COLO668 (cell line): ENCODE data around the gene CLRN1.
"Not testable (repeated sequence)": the region's sequence is repeated elsewhere in the genome, so short reads cannot be mapped to it uniquely, and the experiment has no call there.

ENCODE experiments used
- DNase-seq: peaks from one replicate; lab custom pipeline; 2025; ENCODE audit not compliant: unreplicated experiment; lab: John Stamatoyannopoulos, UW

Gene CLRN1, protein sequence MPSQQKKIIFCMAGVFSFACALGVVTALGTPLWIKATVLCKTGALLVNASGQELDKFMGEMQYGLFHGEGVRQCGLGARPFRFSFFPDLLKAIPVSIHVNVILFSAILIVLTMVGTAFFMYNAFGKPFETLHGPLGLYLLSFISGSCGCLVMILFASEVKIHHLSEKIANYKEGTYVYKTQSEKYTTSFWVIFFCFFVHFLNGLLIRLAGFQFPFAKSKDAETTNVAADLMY

DNA sequence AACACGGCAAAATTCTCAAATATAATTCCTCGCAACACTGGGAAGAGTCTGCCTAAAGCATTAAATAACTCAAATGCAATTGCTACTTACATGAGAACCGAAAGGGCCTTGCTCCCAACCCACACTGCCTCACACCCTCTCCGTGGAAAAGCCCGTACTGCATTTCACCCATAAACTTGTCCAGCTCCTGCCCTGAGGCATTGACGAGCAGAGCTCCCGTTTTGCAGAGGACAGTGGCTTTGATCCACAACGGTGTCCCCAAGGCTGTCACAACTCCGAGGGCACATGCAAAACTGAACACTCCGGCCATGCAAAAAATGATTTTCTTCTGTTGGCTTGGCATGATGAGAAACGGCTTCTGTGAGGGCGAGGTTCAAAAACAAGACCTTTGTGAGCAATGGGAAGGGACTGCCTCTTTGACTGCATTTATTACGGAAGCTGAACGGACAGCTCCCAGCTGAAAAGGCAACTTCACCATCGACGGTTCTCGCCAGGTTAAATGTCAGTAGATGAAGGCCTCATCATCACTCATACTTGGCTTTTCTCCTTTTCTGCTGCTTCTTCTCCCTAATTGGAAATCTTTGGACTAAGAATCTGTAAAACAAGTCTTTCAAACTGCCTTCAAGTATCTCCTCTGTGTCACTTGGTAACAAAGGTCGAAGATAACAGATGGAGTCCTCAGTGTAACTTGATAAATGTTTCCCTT, at the start of gene CLRN1:
CLRN1 (minus strand) TSS at position 362 of the 706 bp plus-strand sequence; CDS start at position 343, 19 bp downstream.
- DNase-seq: no peak

DNA sequence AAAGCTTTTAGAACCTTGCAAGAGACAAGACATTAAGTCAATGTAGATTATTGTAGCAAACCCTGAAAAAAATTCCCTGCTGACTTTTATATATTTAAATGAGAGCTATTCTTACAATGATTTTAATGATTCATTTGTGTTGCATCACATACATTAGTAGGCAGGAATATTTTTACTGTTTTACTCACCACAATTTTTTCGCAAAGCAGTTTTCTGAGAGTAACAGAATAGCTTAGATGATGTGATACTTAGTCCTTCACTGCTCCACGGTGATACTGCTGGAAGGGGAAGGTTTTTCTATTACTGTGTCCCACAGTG, 43.9 kb upstream of the CLRN1 start:
- no peak for DNase-seq

DNA sequence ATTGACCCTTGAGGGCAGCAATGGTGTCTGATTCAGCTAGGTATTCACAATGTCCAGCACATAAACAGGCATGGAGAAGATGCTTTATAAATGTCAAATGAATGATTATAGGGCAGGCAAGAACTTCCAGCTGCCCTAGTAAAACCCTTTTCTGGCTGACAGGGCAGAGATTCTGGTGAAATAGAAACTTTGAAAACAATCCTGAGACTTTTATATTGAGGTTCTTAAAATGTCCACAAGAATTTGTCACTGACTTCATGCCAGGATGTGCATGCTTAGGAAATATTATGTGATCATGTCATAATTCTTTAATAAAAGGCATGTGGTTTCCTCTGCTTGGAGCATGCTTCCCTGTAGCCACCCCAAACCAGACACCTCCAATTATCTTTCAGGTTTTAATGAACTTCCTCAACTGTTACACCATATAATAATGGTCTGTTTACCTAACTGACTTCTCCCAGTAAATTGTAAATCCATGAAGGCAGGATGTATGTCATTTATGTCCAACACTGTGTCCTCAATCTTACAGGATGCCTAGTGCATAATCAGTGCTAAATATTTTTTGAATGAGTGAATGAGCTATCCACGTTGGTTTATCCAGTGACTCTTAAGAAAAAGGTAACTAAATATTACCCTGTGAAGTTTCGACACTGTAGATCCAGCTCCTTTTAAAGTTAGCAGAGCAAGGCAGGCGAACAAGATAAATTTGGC, 43.4 kb upstream of the CLRN1 start:
- no peak for DNase-seq

DNA sequence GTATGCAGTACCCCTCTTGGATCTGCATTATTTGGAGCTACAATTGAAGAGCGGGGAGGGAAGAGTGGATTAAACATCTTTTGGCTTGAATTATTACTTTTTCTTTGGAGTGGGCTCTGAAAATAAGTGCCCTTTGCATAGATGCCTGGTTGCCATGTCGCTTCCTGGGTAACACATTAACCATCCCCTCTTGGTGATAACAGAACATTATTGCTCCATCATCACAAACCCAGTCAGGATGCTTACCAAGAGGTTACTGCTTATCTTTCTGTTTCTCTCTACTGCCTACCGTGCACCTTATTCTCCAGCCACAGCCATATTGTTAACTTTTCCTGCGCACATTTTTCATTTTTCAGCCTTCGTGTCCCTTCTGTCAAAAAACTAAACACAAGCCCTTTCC, 42.7 kb upstream of the CLRN1 start:
- no peak for DNase-seq

DNA sequence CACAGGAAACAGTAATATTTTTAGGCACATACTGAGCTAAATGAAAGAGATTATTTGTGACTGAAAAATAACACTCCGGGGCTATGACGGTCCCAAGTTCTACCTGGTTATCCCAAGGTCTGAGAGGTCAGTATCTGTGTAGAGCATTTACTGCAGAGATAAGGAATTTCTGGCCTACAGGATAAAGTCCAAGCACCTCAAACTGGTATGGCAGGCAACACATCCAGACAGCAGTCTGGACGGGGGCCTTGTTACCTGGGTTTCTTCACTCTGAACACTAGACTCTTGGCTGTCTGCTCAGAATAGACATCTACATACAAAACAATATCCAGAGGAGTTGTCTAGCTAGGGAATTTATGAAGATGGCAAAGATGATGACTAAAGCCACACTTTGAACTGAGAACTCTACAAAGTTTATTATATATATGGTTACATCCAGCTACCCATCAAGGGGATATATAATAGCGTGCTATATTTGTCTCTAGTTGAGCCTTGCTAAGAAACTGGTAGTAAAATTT, 42.0 kb upstream of the CLRN1 start:
- no peak for DNase-seq

DNA sequence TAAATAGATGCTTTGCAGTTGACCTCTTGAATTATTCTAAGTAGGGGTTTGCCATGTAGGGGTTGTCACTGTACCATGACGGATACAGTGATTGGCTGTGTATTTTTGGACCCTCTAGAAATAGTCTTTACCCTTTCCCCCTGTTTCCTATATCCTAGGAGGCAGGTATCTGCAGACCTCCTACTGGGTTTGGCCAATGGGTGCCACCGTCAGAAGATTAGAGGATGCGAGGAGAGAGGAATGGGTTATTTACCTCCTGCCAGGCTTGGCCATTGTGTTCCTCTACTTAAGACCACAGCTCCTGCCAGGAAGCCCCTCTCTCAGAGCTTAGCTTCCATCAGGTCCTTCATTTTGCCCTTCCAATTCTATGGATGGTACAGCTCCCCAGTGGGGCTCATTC, 40.2 kb upstream of the CLRN1 start:
- no peak for DNase-seq

DNA sequence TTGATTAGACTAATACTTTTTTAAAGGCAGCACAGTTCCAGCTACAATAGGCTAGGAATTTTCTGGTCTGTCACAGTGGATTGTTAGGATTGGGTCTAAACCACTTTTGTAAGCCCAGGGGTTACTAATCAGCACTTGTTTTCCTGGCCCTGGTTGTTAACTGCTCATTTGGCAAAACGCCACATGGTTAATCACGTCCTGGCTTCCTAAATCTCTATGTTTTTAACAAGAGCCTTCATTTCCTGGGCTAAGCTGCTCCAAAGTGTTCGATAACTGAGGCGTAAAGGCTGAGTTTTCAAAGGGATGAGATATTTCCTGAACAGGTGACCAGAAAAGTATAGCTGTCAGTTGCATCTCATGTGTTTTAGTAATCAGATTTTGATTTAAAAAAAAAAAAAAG, 38.9 kb upstream of the CLRN1 start:
- DNase-seq: no peak

DNA sequence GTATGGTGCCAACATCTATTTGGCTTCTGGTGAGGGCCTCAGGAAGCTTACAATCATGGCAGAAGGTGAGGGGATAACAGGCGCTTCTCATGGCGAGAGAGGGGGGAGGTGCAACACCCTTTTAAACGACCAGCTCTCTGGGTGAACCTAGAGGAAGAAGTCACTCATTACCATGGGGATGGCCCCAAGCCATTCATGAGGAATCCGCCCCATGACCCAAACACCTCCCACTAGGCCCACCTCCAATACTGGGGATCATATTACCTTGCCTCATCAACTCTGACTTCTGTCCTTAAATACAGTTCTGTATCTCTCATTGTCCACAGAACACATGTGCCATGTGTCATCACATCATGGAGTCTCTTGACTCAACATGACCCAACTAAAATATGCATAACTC, 37.5 kb upstream of the CLRN1 start:
- DNase-seq: no peak

DNA sequence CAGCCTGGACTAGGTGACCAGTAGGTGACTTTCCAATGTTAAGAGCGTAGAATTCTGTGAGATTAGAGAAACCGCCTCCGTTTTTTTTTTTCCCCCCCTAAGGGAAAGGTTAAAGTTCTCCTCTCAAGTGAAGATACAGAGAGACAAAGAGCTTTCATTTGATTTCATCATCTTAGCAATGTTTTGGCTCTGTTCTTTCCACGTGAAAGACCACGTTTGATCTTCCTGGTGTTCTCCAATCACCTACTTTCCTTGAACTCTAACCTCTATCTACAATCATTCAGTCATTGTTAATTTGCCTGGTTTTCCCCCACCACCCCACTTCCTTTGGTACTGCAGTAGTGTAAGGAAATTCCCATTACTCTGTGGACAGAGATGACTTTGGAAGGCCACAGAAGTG, 36.9 kb upstream of the CLRN1 start:
- DNase-seq: no peak

DNA sequence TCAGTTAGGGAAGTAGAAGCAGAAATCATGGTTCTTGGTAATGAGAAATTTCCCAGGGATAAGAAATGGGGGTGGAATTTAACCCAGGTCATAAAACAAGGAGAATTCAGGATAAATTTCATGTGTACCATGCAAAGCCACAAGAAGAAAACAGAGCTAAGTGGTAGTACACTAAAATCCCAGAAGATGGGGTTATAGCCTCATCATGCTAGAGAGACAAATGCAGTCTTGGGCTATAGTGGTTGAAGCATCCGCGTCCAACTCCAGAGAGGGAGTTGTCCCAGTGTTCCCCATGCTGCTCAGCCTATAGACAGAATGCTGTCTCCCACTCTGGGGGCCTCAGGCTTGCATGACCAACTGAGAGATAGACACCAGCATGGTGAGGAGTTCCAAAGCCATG, 36.2 kb upstream of the CLRN1 start:
- no peak for DNase-seq

DNA sequence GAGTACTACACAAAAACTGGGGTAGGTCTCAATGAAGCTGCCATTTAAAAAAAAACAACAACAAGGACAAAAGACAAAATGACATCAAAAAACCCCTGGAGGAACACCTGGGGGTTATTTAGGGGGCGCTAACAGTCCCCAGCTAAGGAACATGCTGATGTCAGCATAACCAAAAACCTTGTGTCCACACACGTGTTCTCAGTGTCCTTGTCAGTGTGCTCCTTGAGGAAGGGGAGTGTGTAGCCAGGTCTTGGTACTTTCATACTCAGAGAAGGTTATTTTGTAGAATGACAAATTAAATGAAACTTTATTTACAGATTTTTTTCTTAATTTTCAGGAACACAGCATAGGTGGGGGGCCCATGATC, 31.2 kb upstream of the CLRN1 start:
- DNase-seq: no peak

DNA sequence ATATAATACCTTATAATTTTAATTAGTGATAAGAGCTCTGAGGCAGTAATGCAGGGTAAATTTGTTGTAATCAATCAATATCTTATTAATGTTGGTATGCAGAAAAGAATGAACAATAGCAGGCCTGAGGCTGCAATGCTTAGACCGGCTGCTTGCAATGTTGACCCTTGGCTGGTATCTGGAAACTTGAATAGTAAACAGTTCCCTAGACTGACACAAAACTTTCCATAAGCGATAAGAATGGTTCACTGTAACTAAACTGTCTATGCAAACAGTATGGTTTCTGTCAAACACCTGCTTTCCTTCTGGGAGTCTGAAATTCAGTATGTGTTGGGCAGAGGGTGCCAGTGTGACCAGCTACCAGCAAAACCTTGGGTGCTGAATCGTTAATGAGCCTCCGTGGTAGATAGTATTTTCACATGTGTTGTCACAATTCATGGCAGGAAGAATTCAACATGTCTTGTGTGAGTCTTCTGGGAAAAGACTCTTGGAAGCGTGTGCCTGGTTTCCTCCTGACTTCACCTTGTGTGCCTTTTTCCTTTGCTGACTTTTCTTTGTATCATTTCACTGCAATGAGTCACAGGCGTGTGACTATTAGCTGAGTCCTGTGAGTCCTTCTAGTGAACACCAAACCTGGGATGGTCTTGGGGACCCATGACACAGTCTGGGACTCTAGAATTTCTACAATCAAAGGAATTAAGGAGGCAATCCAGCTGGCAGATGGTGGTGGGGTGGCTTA, 30.7 kb upstream of the CLRN1 start:
- DNase-seq: no peak

DNA sequence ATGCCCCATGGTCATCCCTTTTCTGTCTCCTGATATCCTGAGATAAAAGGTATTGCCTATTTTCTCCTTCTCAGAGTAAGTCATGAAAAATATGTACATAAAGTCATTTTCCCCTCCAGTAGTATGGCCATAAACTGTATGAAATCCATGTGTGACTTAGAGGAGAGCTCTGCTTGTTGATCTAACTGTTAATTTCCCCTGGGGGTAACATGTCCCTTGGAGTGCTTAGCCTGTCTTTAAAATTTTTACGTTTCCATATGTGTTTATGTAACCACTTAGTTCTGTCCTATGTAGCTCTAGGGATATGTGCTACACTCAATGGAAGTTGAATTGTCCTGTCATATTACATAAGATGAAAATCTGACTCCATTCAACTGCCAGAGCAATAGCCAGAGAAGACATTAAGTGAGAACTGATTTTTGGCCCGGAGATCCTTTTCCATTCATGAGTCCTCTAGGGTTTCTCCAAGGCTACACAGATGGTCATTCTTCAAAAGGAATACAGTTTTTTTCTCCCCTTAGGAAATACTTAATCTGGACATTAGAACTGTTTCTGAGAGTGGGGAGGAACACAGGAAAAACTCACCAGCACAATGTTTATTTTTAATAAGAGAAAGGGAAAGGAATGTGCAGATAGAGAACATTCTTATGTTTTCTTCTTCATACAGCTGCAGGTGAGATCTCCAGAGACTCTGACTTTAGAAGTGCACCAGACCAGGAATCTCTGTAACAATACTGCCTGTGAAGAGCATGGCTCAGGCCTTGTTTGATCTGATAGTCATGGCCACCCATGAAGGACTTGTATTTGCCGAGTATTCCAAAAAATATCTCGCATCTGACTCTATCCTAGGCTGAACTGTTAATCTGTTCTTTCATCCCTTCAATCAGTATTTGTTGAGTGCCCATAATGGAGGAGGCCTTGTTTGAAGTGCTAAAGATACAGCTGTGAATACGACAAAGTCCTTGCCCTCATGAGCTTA, 29.8 kb upstream of the CLRN1 start:
- DNase-seq: no peak

DNA sequence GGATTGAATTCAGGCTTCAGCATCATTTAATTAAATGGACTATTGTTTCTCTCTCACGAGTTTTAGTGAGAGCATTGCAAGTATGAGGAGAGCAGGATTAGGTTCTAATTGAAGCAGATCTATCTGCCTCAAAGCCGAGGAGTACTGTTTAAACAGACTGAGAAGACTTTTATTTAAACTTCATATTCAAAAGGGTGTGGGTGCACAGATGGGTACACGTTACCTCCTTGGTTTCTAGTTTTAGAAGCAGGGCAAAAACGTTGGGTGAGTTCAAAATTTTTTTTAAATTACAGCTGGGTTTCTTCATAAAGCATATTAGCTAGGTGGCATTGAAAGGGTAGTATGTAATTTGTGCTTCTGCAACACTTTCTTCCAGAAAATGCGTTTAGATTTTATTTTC, 26.5 kb upstream of the CLRN1 start:
- DNase-seq: no peak

DNA sequence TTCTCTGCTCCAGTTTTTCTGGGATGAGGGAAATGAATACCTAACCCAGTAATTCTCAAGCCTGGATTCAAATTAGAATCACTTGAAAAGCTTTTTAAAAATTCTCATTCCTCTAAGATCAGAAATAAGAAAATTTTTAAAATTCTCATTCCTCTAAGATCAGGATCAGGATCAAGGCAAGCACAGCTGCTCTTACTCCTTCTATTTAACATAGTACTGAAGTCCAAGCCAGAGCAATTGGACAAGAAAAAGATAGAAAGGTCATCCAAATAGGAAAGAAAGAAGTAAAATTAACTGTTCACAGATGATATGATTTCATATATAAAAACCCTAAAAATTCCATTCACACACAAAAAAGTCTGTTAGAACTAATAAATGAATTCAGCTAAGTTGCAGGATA, 24.2 kb upstream of the CLRN1 start:
- no peak for DNase-seq

DNA sequence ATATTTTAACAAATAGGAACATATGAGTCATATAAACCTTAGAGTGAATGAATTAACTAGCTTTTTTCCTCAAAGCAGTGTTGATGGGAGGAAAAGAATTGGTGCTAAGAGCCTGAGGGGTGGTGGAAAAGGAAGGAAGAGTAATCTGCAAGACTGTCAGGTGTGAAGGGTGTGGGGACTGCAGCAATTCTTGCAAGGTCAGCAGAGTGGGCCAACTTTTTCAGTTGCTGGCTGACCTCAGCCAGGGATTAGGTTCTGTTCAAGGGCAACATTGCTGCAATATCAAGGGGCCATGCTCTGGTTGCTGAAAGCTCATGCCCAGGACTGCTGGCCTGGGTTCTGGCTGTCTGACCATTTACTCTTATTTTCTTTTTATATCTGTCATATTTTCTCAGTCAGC, 23.0 kb upstream of the CLRN1 start:
- no peak for DNase-seq

DNA sequence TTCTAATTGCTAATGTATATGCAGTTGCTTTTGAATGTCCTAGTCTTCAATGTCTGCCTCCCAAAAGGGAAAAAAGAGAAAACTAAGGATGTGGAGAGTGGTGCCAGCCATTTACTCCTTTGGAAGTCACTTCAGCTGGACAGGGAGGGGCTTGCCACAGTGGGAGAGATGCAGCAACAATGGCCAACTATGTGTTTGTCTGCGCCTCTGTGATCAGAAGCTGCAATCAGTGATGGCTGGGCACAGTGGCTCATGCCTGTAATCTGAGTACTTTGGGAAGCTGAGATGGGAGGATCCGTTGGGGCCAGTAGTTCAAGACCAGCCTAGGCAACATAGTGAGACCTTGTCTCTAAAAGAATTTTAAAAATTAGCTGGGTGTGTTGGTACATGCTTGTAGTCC, 16.7 kb upstream of the CLRN1 start:
- DNase-seq: no peak

DNA sequence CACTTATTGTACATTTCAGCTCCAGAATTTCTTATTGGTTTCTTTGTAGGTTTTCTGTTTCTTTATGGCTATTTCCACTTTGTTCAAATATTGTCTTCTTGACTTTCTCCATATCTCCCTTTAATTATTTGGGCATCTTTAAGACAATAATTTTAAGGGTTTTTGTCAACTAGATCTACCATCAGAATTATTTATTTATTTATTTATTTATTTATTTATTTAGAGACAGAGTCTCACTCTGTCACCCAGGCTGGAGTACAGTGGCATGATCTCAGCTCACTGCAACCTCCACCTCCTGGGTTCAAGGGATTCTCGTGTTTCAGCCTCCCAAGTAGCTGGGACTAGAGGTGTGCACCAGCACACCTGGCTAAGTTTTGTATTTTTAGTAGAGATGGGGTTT, 15.9 kb upstream of the CLRN1 start:
- DNase-seq: not testable (repeated sequence)

DNA sequence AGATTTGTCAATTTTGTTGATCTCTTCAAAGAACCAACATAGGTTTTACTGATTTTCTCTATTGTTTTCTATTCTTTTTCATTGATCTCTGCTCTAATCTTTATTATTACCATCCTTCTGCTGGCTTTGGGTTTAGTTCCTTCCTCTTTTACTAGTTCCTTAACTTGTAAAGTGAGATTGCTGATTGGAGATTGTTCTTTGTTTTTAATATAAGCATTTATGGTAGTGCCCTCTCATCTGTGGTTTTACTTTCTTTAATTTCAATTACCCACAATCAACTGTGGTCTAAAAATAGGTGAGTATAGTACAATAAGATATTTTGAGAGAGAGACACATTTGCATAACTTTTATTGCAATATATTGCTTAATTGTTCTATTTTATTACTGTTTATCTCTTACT, 13.2 kb upstream of the CLRN1 start:
- no peak for DNase-seq

DNA sequence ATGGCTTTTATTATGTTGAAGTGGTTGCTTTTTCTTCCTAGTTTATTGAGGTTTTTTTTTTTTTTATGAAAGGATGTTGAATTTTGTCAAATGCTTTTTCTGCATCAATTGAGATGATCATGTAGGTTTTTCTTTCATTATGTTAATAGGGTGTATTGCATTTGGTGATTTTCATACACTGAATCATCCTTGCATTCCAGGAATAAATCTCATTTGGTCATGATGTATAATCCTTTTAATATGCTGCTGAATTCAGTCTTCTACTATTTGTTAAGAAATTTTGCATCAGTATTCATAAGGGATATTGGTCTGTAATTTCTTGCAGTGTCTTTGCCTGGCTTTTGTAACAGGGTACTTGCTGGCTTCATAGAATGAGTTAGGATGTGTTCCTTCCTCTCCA, 11.5 kb upstream of the CLRN1 start:
- no peak for DNase-seq
